Choroid plexus epithelial cell (primary cell): ENCODE results near the gene MBP.

Experiments used
- DNase-seq: peaks from one replicate; pipeline ENCODE4 v3.0.0-alpha.2; 2010; ENCODE audit warnings: low read depth
- H3K4me3 ChIP-seq: 2 replicates; pipeline ENCODE4 v1.5.1; 2011; ENCODE audit warnings: low read depth, mild to moderate bottlenecking, control low read depth, low read length, moderate library complexity
- CTCF ChIP-seq: conservative IDR thresholded peaks from 2 replicates; pipeline ENCODE4 v1.5.1; 2011; ENCODE audit warnings: low read depth, mild to moderate bottlenecking, control low read depth, inconsistent platforms, low read length, moderate library complexity

MBP gene

DNA sequence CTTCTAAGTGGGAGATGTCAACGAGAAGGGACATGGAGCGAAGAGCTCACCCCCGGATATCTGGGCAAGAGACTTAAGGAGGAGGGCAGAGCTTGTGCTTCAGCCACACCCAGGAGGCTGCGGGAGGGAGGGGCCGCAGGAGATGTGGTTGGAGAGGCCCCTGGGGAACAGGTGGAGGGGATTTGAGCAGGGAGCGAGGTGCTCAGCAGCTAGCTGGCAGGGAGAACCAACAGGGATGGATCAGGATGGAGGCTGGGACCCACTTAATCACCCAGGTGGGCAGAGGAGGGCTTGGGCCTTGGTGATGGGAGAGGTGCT lies 78.3 kb downstream of the MBP start:
- no peak overlapping the region for H3K4me3 ChIP-seq
- TF ChIP-seq CTCF = no peak
- DNase-seq = no peak

DNA sequence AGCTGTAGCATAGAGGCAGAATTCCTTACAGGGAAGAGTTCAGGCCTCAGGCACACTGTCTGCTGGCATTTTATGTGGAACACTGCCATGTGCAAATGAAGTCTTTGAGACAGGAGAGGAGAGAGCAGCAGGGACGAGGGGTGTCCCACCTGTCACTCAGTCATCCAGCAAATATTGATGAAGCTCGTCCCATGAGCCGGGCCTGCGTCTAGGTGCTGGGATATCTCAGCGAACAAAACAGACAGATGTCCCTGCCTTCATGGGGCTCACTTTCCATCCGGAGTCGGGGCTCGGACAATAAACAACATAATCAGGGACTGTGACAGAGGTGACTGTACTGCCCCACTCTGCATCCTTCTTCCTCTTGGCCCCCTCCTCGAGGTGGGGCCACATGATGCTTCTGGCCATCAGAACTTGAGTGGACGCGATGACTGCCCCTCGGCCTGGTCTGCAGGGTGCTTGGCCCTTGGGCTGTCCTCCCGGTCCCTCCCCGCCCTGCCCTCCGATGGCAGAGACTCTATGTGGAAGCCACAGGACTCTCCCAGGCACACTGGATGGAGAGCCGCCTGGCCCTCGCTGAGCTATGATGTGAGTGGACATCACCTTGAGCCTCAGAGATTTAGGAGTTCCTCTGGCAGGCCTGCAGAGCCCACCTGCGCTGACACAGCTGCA lies 78.8 kb downstream of the MBP start:
- no peak for TF ChIP-seq CTCF
- DNase-seq = no peak
- no peak overlapping the region for H3K4me3 ChIP-seq

GRCh38 chr18:77052983-77053309 lies 79.6 kb downstream of the MBP start:
- TF ChIP-seq CTCF = no peak
- H3K4me3 ChIP-seq = no peak overlapping the region
- no peak for DNase-seq

- no peak for DNase-seq
- TF ChIP-seq CTCF = no peak
- no peak overlapping the region for H3K4me3 ChIP-seq
Observed at GRCh38 chr18:77052297-77052982, 80.1 kb downstream of the MBP start.

- no peak for TF ChIP-seq CTCF
- H3K4me3 ChIP-seq = no peak overlapping the region
- no peak for DNase-seq
Observed at GRCh38 chr18:77051581-77052296, 80.8 kb downstream of the MBP start.

GRCh38 chr18:77049938-77050337 lies 82.6 kb downstream of the MBP start:
- no peak for DNase-seq
- no peak for TF ChIP-seq CTCF
- H3K4me3 ChIP-seq = no peak overlapping the region
